WERI-Rb-1 (cell line): ENCODE data around the gene GON4L.
"Not testable (repeated sequence)": the region's sequence is repeated elsewhere in the genome, so short reads cannot be mapped to it uniquely, and the experiment has no call there.

Experiments
- DNase-seq: peaks from one replicate; pipeline ENCODE4 v3.0.0-alpha.2; 2020
- H3K27ac ChIP-seq: fragments of 250-450 bp; sonication (Bioruptor Pico); 2 replicates; pipeline ENCODE4 v1.5.1; 2020; ENCODE audit warnings: mild to moderate bottlenecking, moderate library complexity
- H3K27me3 ChIP-seq: fragments of 250-450 bp; sonication (Bioruptor Pico); 2 replicates; pipeline ENCODE4 v1.5.1; 2021; ENCODE audit warnings: mild to moderate bottlenecking, low read depth, moderate library complexity; ENCODE audit not compliant: insufficient read depth, severe bottlenecking
- H3K36me3 ChIP-seq: fragments of 250-450 bp; sonication (Bioruptor Pico); 2 replicates; pipeline ENCODE4 v1.5.1; 2020; ENCODE audit warnings: mild to moderate bottlenecking, moderate library complexity
- H3K4me3 ChIP-seq: 2 replicates; pipeline ENCODE4 v1.5.1; 2011; ENCODE audit warnings: low read depth, mild to moderate bottlenecking, control low read depth, low read length
- H3K9me3 ChIP-seq: fragments of 250-450 bp; sonication (Bioruptor Pico); 2 replicates; pipeline ENCODE4 v1.5.1; 2021; ENCODE audit warnings: mild to moderate bottlenecking, moderate library complexity; ENCODE audit not compliant: severe bottlenecking
- TF ChIP-seq, protein P1 (sequence below): IDR thresholded peaks from 2 replicates; pipeline ENCODE4 v1.5.1; 2011; ENCODE audit warnings: low read depth, mild to moderate bottlenecking, control low read depth, inconsistent platforms, low read length

The GON4L gene

DNA sequence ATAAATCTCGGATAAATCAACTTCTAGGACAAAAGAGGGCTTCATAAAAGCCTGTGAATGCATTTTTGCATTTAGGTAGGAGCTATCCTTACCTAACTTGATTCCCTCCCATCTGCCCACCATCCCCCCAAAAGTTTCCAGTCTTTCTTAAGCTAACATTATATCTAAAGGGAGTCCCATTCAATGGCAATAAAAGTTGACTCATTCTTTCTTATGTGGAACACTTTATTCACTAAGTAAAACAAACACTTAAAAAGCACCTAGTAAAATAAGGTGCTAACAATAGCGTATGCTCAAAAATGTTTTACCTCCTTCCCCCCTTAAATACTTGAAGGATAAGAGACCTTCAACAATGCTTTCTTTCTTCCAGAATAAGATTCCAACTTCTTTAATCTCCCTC, 83.8 kb downstream of the GON4L start:
- TF ChIP-seq, protein P1, sequence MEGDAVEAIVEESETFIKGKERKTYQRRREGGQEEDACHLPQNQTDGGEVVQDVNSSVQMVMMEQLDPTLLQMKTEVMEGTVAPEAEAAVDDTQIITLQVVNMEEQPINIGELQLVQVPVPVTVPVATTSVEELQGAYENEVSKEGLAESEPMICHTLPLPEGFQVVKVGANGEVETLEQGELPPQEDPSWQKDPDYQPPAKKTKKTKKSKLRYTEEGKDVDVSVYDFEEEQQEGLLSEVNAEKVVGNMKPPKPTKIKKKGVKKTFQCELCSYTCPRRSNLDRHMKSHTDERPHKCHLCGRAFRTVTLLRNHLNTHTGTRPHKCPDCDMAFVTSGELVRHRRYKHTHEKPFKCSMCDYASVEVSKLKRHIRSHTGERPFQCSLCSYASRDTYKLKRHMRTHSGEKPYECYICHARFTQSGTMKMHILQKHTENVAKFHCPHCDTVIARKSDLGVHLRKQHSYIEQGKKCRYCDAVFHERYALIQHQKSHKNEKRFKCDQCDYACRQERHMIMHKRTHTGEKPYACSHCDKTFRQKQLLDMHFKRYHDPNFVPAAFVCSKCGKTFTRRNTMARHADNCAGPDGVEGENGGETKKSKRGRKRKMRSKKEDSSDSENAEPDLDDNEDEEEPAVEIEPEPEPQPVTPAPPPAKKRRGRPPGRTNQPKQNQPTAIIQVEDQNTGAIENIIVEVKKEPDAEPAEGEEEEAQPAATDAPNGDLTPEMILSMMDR, result no peak
- H3K27ac ChIP-seq, result no peak overlapping the region
- H3K36me3 ChIP-seq, result peaks cover 99% of the 10 kb centered on the region

DNA sequence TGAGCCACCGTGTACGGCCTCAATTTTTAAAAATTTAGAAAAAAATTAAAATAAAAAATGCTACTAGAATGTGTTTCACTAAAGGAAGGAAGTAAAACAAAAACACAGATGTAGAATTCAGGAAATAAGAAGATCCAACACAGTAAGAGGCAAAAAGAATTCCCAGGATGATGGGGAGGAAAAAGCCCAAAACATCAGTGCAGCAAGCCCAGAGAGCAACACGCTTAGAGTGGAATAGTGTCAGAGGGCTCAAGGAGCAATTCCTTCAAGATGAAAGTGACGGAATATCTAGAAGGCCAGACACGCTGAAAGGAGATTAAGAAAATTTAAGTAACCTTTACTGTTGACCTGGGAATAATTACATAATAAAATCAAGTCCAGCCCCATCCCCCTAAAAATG, 87.8 kb downstream of the GON4L start:
- Histone ChIP-seq H3K27me3 (no peaks in the 10 kb centered on the region), H3K36me3 (peaks cover 94% of the 10 kb centered on the region), H3K27ac (no peak overlapping the region), H3K9me3 (no peaks in the 10 kb centered on the region), H3K4me3 (no peak overlapping the region)
- DNase-seq, result no peak
- TF ChIP-seq, protein P1, result no peak

More for the DNA sequence above, 83.8 kb downstream of the GON4L start:
- no peaks in the 10 kb centered on the region for H3K9me3 ChIP-seq
- no peaks in the 10 kb centered on the region for H3K27me3 ChIP-seq
- no peak overlapping the region for H3K4me3 ChIP-seq
- no peak for DNase-seq

DNA sequence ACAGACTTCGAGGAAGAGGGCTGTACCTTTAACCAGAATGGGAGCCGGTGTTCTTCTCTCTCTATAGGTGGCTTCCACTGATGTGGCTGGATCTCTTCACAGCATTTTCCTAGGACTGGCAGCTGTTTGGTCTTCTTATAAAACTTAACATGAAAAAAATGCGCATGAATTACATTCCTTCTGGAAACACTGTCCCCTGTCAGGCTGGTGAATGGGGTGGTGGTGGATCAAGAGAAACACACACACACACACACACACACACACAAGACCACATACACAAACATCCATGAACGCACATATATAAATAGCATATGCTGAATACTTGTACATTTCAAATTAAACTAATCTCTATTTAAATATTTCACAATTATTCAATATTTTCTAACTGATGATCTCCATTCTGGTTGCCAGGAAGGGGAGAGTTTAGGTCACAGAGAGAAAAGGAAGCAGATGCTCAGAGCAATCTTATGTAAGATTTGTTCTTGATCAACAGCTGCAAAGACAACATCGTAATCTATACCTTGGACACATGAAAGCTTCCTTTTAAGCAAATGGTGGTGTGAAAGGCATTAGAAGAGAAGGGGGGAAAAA, 89.5 kb downstream of the GON4L start:
- not testable (repeated sequence) for H3K27ac ChIP-seq, H3K27me3 ChIP-seq, H3K4me3 ChIP-seq, H3K9me3 ChIP-seq, DNase-seq
- H3K36me3 ChIP-seq, result peaks cover 91% of the 10 kb centered on the region

DNA sequence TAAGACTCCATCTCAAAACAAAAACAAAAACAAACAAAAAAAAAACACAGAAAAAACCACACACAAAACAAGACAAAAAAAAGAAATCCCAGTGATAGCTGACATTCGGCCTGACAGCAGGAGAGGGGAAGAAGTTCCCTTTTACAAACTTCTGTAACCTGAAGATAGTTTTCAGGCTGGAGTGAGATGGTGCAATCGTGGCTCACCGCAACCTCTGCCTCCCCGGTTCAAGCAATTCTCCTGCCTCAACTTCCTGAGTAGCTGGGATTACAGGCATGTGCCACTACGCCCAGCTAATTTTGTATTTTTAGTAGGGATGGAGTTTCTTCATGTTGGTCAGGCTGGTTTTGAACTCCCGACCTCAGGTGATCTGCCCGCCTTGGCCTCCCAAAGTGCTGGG, 93.0 kb downstream of the GON4L start:
- H3K36me3 ChIP-seq, result peaks cover 87% of the 10 kb centered on the region
- H3K9me3 ChIP-seq, H3K27me3 ChIP-seq, DNase-seq, H3K4me3 ChIP-seq, H3K27ac ChIP-seq: not testable (repeated sequence)

DNA sequence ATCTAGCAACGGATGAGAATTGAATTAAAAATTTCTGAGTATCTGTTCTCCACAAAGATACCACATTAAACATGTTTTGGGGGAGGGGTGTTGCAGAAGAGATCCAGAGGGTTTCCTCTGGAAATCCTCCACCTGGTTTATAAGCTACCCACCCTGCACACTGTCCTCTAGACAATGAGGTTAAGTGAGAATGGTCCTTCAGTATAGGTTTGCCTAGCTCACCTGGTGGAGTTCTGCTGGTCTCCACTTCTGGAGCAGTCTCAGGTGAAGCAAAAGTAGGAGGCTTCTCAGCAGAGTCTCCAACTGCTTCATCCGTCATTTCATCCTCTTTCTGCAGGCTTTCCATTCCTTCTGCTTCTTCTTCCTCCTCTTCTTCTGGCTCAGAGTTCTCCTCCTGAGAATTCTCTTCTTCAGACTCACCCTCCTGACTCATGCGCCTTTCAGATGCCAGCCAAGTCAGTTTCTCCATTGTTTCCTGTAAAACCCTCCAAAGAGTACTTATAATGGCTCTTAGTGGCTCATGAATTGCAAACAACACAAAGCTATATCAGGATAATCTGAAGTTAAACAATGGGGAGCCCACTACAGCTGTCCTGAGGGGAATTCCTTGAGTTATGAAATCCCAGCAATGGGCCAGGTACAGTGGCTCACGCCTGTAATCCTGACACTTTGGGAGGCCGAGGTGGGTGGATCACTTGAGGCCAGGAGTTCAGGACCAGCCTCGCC, 93.8 kb downstream of the GON4L start:
- H3K36me3 ChIP-seq, result peaks cover 87% of the 10 kb centered on the region
- not testable (repeated sequence) for H3K4me3 ChIP-seq, H3K27me3 ChIP-seq, DNase-seq, H3K27ac ChIP-seq, H3K9me3 ChIP-seq

DNA sequence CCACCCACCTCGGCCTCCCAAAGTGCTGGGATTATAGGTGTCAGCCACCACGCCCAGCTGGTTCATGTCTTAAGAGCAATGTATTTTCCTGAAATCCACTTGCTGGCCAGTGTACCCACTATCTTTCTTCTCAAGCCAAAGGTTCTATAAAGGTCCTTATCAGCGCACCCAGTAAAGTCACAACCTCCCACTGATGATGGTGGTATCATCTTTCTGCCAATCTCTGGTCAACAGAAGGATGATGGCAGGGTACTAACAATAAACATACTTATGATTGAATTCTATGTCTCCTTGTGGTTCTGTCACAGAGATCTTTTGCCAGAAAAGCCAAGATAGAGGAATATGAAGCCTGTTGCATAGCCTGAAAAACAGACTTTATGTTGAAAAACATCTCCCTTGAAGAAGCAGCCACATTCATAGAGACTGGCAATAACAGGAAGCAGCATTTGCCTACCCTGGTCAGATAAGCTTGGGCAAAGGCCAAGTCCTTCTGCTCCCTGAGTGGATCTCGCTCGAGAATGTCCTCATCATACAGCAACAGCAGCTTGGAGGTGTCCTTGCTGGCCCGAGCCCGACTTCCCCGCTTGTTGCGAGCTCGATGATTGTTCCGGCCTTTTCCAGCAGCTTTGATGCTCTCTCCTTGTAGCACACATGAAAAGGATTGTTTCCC, 95.1 kb downstream of the GON4L start:
- Histone ChIP-seq H3K9me3 (no peaks in the 10 kb centered on the region), H3K36me3 (peaks cover 84% of the 10 kb centered on the region), H3K27me3 (no peaks in the 10 kb centered on the region), H3K4me3 (no peak overlapping the region), H3K27ac (no peak overlapping the region)
- TF ChIP-seq, protein P1, result no peak
- no peak for DNase-seq

DNA sequence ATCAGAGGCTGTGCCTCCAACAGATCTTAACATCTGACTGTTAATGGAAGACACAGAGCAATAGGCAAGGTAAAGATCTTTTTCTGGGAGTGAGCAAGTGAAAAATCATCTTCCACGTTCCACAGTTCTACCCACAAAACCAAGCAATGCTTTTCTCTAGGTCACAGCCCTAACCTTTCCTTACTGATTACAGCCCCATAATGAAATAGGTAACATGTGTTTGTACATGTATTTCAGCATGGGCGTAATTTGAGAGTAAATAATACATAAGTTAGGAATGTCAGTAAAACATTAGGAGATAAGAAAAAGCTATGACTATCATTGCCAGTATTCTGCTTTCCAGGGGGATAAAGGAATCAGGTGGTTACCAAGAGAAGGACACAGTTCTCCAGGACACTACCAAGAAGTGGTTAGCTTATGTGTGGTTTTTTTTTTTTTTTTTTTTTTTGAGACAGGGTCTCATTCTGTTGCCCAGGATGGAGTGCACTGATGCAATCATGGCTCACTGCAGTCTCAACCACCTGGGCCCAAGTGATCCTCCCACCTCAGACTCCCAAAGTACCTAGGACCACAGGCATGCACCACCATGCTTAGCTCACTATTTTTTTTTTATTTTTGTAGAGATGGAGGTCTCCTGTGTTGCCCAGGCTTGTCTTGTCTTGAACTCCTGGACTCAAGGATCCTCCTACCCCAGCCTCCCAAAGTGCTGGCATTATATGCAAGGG, 96.1 kb downstream of the GON4L start:
- Histone ChIP-seq H3K27me3 (no peaks in the 10 kb centered on the region), H3K36me3 (peaks cover 86% of the 10 kb centered on the region), H3K27ac (no peak overlapping the region), H3K9me3 (no peaks in the 10 kb centered on the region), H3K4me3 (no peak overlapping the region)
- no peak for DNase-seq
- TF ChIP-seq, protein P1, result no peak
